Measurements from ENCODE around the gene MCM3AP.
"Not testable (repeated sequence)": the region's sequence is repeated elsewhere in the genome, so short reads cannot be mapped to it uniquely, and the experiment has no call there.

Gene MCM3AP

GRCh38 chr21:46311568-46311967 is 26.2 kb upstream of the MCM3AP start:
- no peak overlapping the region for H3K4me2 ChIP-seq (ENCODE audit: low read length)
- H3K79me2 ChIP-seq (ENCODE audit: control insufficient read depth, low read length) = peaks cover 2% of the 10 kb centered on the region; the same call in 1 of the 2 replicates
- H3K4me3 ChIP-seq (ENCODE audit: low read length) = no peak overlapping the region
- H3K27ac ChIP-seq (ENCODE audit: low read depth, low read length) = no peak overlapping the region
- no peaks in the 10 kb centered on the region for H3K4me1 ChIP-seq (ENCODE audit: control insufficient read depth, low read length)
- H3F3A ChIP-seq (ENCODE audit: control insufficient read depth, insufficient read depth) = no peaks in the 10 kb centered on the region
- no peaks in the 10 kb centered on the region for H3K9me2 ChIP-seq (replicated peaks; ENCODE audit: control insufficient read depth, low read length)
- H3K27me3 ChIP-seq (ENCODE audit: control insufficient read depth, low read length) = no peaks in the 10 kb centered on the region
- H4K20me1 ChIP-seq (ENCODE audit: control insufficient read depth, insufficient read depth, low read depth, low read length) = no peaks in the 10 kb centered on the region
- peaks cover 74% of the 10 kb centered on the region for H3K36me3 ChIP-seq (ENCODE audit: control insufficient read depth, low read length)
- TF ChIP-seq, protein P1, sequence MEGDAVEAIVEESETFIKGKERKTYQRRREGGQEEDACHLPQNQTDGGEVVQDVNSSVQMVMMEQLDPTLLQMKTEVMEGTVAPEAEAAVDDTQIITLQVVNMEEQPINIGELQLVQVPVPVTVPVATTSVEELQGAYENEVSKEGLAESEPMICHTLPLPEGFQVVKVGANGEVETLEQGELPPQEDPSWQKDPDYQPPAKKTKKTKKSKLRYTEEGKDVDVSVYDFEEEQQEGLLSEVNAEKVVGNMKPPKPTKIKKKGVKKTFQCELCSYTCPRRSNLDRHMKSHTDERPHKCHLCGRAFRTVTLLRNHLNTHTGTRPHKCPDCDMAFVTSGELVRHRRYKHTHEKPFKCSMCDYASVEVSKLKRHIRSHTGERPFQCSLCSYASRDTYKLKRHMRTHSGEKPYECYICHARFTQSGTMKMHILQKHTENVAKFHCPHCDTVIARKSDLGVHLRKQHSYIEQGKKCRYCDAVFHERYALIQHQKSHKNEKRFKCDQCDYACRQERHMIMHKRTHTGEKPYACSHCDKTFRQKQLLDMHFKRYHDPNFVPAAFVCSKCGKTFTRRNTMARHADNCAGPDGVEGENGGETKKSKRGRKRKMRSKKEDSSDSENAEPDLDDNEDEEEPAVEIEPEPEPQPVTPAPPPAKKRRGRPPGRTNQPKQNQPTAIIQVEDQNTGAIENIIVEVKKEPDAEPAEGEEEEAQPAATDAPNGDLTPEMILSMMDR (IDR thresholded peaks at IDR 0.05; ENCODE audit: low read depth, low read length, poor library complexity, severe bottlenecking) = no peak
- TF ChIP-seq EZH2phosphoT487 (IDR thresholded peaks at IDR 0.05; ENCODE audit: borderline replicate concordance, low read length) = no peak
- no peaks in the 10 kb centered on the region for H3K9me3 ChIP-seq (ENCODE audit: control insufficient read depth, insufficient read depth, low read length)

DNA sequence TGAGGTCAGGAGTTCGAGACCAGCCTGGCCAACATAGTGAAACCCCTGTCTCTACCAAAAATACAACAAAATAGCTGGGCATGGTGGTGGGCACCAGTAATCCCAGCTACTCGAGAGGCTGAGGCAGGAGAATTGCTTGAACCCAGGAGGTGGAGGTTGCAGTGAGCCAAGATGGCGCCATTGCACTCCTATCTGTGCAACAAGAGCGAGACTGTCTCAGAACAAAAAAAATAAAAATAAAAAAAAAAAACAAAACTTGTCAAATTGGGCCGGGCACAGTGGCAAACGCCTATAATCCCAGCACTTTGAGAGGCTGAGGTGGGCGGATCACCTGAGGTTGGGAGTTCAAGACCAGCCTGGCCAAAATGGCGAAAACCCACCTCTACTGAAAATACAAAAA is 24.8 kb upstream of the MCM3AP start:
- H3K79me2 ChIP-seq (ENCODE audit: control insufficient read depth, low read length); H3F3A ChIP-seq (ENCODE audit: control insufficient read depth, insufficient read depth); H3K4me2 ChIP-seq (ENCODE audit: low read length); H3K9me2 ChIP-seq (replicated peaks; ENCODE audit: control insufficient read depth, low read length); H3K27me3 ChIP-seq (ENCODE audit: control insufficient read depth, low read length); H3K4me3 ChIP-seq (ENCODE audit: low read length); H4K20me1 ChIP-seq (ENCODE audit: control insufficient read depth, insufficient read depth, low read depth, low read length); H3K9me3 ChIP-seq (ENCODE audit: control insufficient read depth, insufficient read depth, low read length); H3K27ac ChIP-seq (ENCODE audit: low read depth, low read length); H3K4me1 ChIP-seq (ENCODE audit: control insufficient read depth, low read length): not testable (repeated sequence)
- peaks cover 61% of the 10 kb centered on the region for H3K36me3 ChIP-seq (ENCODE audit: control insufficient read depth, low read length)

- Histone ChIP-seq H3K4me1 (ENCODE audit: control insufficient read depth, low read length) (no peaks in the 10 kb centered on the region), H3K36me3 (ENCODE audit: control insufficient read depth, low read length) (peaks cover 56% of the 10 kb centered on the region), H3F3A (ENCODE audit: control insufficient read depth, insufficient read depth) (no peaks in the 10 kb centered on the region), H3K9me3 (ENCODE audit: control insufficient read depth, insufficient read depth, low read length) (no peaks in the 10 kb centered on the region), H3K9me2 (replicated peaks; ENCODE audit: control insufficient read depth, low read length) (no peaks in the 10 kb centered on the region), H3K4me3 (ENCODE audit: low read length) (no peak overlapping the region), H3K79me2 (ENCODE audit: control insufficient read depth, low read length) (peaks cover 2% of the 10 kb centered on the region; the same call in 1 of the 2 replicates), H3K27ac (ENCODE audit: low read depth, low read length) (no peak overlapping the region), H3K27me3 (ENCODE audit: control insufficient read depth, low read length) (no peaks in the 10 kb centered on the region), H3K4me2 (ENCODE audit: low read length) (no peak overlapping the region), H4K20me1 (ENCODE audit: control insufficient read depth, insufficient read depth, low read depth, low read length) (no peaks in the 10 kb centered on the region)
- TF ChIP-seq EZH2phosphoT487 (IDR thresholded peaks at IDR 0.05; ENCODE audit: borderline replicate concordance, low read length) = no peak
- TF ChIP-seq, protein P1 (IDR thresholded peaks at IDR 0.05; ENCODE audit: low read depth, low read length, poor library complexity, severe bottlenecking) = no peak
Measured at GRCh38 chr21:46308431-46308830, 23.0 kb upstream of the MCM3AP start.

DNA sequence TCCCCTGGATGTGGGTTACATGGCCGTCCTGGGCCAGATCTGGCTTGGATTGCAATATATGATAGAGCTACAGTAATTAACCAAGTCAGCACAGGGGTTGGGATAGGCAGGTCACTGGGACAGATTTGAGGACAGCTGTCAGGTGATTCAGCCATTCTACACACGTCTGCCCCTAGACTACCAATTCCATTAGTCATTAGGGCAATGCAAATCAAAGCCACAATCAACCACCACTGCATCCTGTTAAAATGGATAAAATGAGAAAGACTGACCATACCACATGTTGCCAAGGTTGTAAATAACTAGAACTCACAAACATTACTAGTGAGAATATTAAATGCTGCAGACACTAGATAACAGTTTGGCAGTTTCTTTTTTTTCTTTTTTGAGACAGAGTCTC is 22.2 kb upstream of the MCM3AP start:
- Histone ChIP-seq H3K4me2 (ENCODE audit: low read length) (no peak overlapping the region), H3F3A (ENCODE audit: control insufficient read depth, insufficient read depth) (no peaks in the 10 kb centered on the region), H3K27ac (ENCODE audit: low read depth, low read length) (no peak overlapping the region), H3K36me3 (ENCODE audit: control insufficient read depth, low read length) (peaks cover 51% of the 10 kb centered on the region), H3K9me3 (ENCODE audit: control insufficient read depth, insufficient read depth, low read length) (no peaks in the 10 kb centered on the region), H3K4me3 (ENCODE audit: low read length) (no peak overlapping the region), H3K4me1 (ENCODE audit: control insufficient read depth, low read length) (no peaks in the 10 kb centered on the region), H3K9me2 (replicated peaks; ENCODE audit: control insufficient read depth, low read length) (no peaks in the 10 kb centered on the region), H3K79me2 (ENCODE audit: control insufficient read depth, low read length) (peaks cover 2% of the 10 kb centered on the region; the same call in 1 of the 2 replicates), H3K27me3 (ENCODE audit: control insufficient read depth, low read length) (no peaks in the 10 kb centered on the region), H4K20me1 (ENCODE audit: control insufficient read depth, insufficient read depth, low read depth, low read length) (no peaks in the 10 kb centered on the region)
- no peak for TF ChIP-seq EZH2phosphoT487 (IDR thresholded peaks at IDR 0.05; ENCODE audit: borderline replicate concordance, low read length)
- TF ChIP-seq, protein P1 (IDR thresholded peaks at IDR 0.05; ENCODE audit: low read depth, low read length, poor library complexity, severe bottlenecking) = no peak

Data from DOHH2 (cell line).